Mesendoderm (in vitro differentiated cells): Measurements from ENCODE around the gene TMEM190.

ENCODE experiments used
- DNase-seq: peaks from one replicate; pipeline ENCODE4 v3.0.0; 2013
- H2AK5ac ChIP-seq: 2 replicates; pipeline ENCODE4 v1.6.1; 2013; ENCODE audit warnings: low read length, inconsistent platforms
- H2BK120ac ChIP-seq: 2 replicates; pipeline ENCODE4 v1.6.1; 2013; ENCODE audit warnings: low read depth, mild to moderate bottlenecking, low read length, moderate library complexity, mixed read lengths
- H2BK15ac ChIP-seq: replicated peaks from 2 replicates; pipeline ENCODE4 v1.6.1; 2013; ENCODE audit warnings: low read depth, mild to moderate bottlenecking, moderate library complexity
- H2BK5ac ChIP-seq: 2 replicates; pipeline ENCODE4 v1.6.1; 2013; ENCODE audit warnings: low read length, inconsistent platforms
- H3K18ac ChIP-seq: 2 replicates; pipeline ENCODE4 v1.6.1; 2013; ENCODE audit warnings: mild to moderate bottlenecking, low read length, mixed read lengths
- H3K23ac ChIP-seq: one replicate; pipeline ENCODE4 v1.6.1; 2013; ENCODE audit warnings: low read length
- H3K27ac ChIP-seq: 2 replicates; pipeline ENCODE4 v1.5.1; 2013; ENCODE audit warnings: low read depth, mild to moderate bottlenecking, inconsistent platforms, low read length, moderate library complexity
- H3K27me3 ChIP-seq: 2 replicates; pipeline ENCODE4 v1.6.1; 2013; ENCODE audit warnings: low read length, control low read depth, mild to moderate bottlenecking, inconsistent platforms; ENCODE audit not compliant: insufficient read depth, poor library complexity
- H3K36me3 ChIP-seq: 2 replicates; pipeline ENCODE4 v1.6.1; 2013; ENCODE audit warnings: low read length, inconsistent platforms; ENCODE audit not compliant: control insufficient read depth, insufficient read depth
- H3K4ac ChIP-seq: one replicate; pipeline ENCODE4 v1.6.1; 2013; ENCODE audit warnings: low read depth, mild to moderate bottlenecking, low read length, moderate library complexity
- H3K4me1 ChIP-seq: 2 replicates; pipeline ENCODE4 v1.6.1; 2013; ENCODE audit warnings: low read depth, low read length, inconsistent platforms; ENCODE audit not compliant: control insufficient read depth
- H3K4me2 ChIP-seq: 2 replicates; pipeline ENCODE4 v1.6.1; 2013; ENCODE audit warnings: low read length
- H3K4me3 ChIP-seq: 2 replicates; pipeline ENCODE4 v1.5.1; 2013; ENCODE audit warnings: mild to moderate bottlenecking, low read length
- H3K56ac ChIP-seq: one replicate; pipeline ENCODE4 v1.6.1; 2013; ENCODE audit warnings: low read length
- H3K79me1 ChIP-seq: 2 replicates; pipeline ENCODE4 v1.6.1; 2013; ENCODE audit warnings: low read length, inconsistent platforms
- H3K79me2 ChIP-seq: 2 replicates; pipeline ENCODE4 v1.6.1; 2013; ENCODE audit warnings: mild to moderate bottlenecking, low read length; ENCODE audit not compliant: control insufficient read depth, insufficient read depth
- H3K9ac ChIP-seq: 2 replicates; pipeline ENCODE4 v1.6.1; 2013; ENCODE audit warnings: low read length, inconsistent platforms
- H4K5ac ChIP-seq: one replicate; pipeline ENCODE4 v1.6.1; 2013; ENCODE audit warnings: low read length
- H4K8ac ChIP-seq: one replicate; pipeline ENCODE4 v1.6.1; 2013; ENCODE audit warnings: low read depth, mild to moderate bottlenecking, control low read depth, low read length, moderate library complexity
- WGBS: extraction: QIAGEN DNeasy Blood & Tissue Kit; methylation state at CpG from one replicate; pipeline ENCODE4 v1.1.7; 2013; ENCODE audit warnings: low lambda C conversion rate, missing lambda C conversion rate; ENCODE audit not compliant: insufficient coverage; ENCODE audit errors: extremely low coverage; 5-methylcytosine and 5-hydroxymethylcytosine counted together

Gene TMEM190

DNA sequence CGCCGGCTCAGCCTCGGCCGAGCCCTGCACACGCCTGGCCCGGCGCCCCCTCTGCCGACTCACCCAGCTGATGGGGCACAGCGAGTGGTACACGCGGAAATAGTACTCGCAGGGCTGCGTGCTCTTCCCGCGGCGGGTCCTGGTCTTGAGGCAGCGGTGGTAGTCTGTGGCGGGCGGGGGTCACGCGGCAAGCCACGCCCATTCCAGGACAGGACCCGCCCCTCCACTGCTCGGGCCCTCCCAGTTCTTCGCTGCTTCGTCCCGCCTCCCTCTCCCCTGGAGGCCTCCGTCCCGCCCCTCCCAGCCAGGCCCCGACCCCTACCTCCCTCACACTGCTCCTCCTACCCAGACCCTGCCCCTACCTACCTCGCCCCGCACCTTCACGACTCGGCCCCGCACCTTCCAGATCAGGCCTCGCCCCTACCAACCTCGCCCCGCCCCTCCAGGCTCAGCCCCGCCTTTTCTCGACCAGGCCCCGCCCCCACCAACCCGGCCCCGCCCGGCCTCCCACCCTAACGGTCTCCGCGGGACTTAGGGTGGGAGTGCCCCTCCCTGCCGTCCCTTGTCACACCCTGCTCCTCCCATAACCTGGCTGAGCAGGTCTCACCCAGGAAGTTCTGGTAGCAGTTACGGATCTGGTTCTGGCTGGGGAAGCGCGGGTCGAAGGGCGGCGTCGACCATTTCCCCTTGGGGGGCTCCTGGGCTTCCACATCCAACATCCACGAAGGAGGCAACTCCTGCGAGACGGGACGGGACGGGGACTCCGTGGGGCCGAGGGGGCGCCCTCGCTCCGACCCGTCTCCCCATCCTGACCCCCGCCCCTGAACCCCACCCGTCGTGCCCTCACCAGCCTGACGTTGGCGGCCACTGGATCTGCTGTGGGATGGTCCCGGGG is 22.6 kb upstream of the TMEM190 start:
- Histone ChIP-seq H3K4ac (no peak overlapping the region), H2BK15ac (no peak overlapping the region), H3K79me1 (no peaks in the 10 kb centered on the region), H3K27me3 (peaks cover 16% of the 10 kb centered on the region), H3K4me2 (peak overlapping the region; percentile 61), H3K27ac (no peak overlapping the region), H4K5ac (no peak overlapping the region), H3K79me2 (no peaks in the 10 kb centered on the region), H3K18ac (no peak overlapping the region), H4K8ac (no peak overlapping the region), H3K4me3 (no peak overlapping the region), H3K56ac (peak overlapping the region; percentile 75), H3K23ac (no peak overlapping the region), H2AK5ac (no peak overlapping the region), H3K9ac (peak overlapping the region; percentile 59), H3K4me1 (peaks cover 3% of the 10 kb centered on the region), H3K36me3 (no peaks in the 10 kb centered on the region), H2BK120ac (no peak overlapping the region), H2BK5ac (no peak overlapping the region)
- DNase-seq: peak; percentile 75
- no CpG with 5 or more reads among the region's 72 CpGs for WGBS

DNA sequence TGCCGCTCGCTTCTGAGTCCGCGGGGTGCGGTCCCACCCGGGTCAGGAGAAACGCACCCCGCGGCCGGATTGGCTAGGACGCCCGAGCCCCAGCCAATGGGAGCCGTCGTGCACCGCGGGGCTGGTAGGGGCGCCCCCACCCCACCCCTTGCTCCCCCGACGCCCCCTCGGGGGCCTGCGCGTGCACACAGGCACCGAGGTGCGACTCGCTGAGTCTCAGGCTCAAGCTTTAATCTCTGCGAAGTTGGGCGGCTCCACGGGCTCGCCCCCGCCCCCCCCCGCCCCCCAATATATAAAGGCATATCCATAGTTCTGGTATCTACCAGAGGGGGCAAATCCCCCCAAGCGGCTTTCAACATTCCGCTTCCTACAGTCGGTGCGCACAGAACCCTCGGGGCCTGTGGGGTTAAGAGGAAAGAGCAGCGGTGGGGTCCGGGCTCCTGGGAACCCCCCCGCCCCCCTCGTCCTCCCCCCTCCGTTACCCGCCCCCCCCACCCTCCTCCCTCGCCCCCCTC is 21.9 kb upstream of the TMEM190 start, which contains the start of gene COX6B2:
TSS of gene COX6B2 (minus strand) at position 22 of the 515 bp plus-strand sequence. CDS start 198 bp downstream, outside the sequence.
- H2BK120ac ChIP-seq: no peak within 1 kb of the TSS
- H4K5ac ChIP-seq: no peak within 1 kb of the TSS
- no peaks in the 10 kb centered on the region for H3K79me1 ChIP-seq
- no peak for DNase-seq
- no peak within 1 kb of the TSS for H3K23ac ChIP-seq
- H2BK5ac ChIP-seq: no peak within 1 kb of the TSS
- H3K36me3 ChIP-seq: no peaks in the 10 kb centered on the region
- H2BK15ac ChIP-seq: no peak within 1 kb of the TSS
- H3K27ac ChIP-seq: no peak within 1 kb of the TSS
- no peak within 1 kb of the TSS for H3K18ac ChIP-seq
- H3K9ac ChIP-seq: peak within 1 kb of the TSS; percentile 59
- H3K27me3 ChIP-seq: peaks cover 16% of the 10 kb centered on the region
- WGBS: no CpG with 5 or more reads among the region's 43 CpGs
- peak within 1 kb of the TSS; percentile 75 for H3K56ac ChIP-seq
- H3K4me1 ChIP-seq: peaks cover 3% of the 10 kb centered on the region
- H3K79me2 ChIP-seq: no peaks in the 10 kb centered on the region
- H3K4me2 ChIP-seq: peak within 1 kb of the TSS; percentile 61
- H2AK5ac ChIP-seq: no peak within 1 kb of the TSS
- H3K4me3 ChIP-seq: no peak within 1 kb of the TSS
- no peak within 1 kb of the TSS for H4K8ac ChIP-seq
- no peak within 1 kb of the TSS for H3K4ac ChIP-seq

DNA sequence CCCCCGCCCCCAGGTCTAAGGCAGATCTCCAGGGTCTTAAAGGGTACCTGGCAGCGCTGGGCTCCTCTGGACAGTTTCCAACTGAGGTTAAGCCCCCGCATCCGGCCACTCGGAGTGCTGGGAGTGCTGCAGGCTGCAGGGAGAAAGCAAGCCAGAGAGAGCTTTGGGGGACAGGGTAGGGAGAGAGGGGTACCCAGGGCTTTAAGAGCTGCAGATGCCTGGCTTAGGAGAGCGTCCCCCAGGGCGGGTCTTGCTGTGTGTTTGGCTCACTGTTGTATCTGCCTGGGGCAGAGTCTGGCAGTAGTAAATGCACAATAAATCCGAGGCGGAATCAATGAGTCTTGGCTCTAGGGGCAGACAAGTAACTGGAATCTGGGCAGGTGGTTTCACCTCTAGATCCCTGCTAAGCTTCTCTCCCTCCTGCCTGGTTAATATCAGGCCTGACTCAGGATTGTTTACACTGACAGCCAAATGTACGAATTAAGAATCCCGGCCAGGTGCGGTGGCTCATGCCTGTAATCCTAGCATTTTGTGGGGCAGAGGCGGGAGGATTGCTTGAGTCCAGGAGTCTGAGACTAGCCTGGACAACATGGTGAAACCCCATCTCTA is 21.3 kb upstream of the TMEM190 start:
- Histone ChIP-seq H3K23ac (no peak overlapping the region), H3K27me3 (peaks cover 16% of the 10 kb centered on the region)
- no CpG with 5 or more reads among the region's 13 CpGs for WGBS

DNA sequence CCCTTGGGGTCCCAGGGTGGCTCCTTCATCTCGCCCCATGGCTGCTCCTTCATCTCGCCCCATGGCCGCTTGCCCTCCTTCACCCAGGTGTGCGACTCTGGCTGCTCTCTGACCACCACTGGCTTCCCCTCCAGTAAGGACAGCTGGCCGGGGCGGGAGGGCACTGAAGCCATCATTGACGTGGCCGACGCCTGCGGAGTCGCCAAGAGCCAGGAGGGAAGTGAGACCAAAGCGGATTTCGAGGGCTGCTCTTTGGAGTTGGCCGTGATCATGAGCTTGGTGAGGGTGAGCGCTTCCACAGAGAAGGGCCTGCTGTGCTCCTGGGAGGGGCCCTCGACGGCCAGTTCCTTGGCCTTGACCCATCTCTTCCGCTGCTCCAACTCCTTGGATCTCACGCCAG is 18.1 kb upstream of the TMEM190 start:
- Histone ChIP-seq H3K4ac (no peak overlapping the region), H3K9ac (no peak overlapping the region), H3K79me2 (no peaks in the 10 kb centered on the region), H3K27ac (no peak overlapping the region), H3K56ac (no peak overlapping the region), H4K5ac (no peak overlapping the region), H3K18ac (no peak overlapping the region), H3K23ac (no peak overlapping the region), H3K27me3 (peaks cover 5% of the 10 kb centered on the region), H3K4me1 (no peaks in the 10 kb centered on the region), H4K8ac (no peak overlapping the region), H2AK5ac (no peak overlapping the region), H2BK5ac (no peak overlapping the region), H3K79me1 (no peaks in the 10 kb centered on the region), H3K36me3 (no peaks in the 10 kb centered on the region), H2BK15ac (no peak overlapping the region), H2BK120ac (no peak overlapping the region), H3K4me3 (no peak overlapping the region), H3K4me2 (no peak overlapping the region)
- DNase-seq: no peak
- WGBS: no CpG with 5 or more reads among the region's 19 CpGs

More for the DNA sequence above, 21.3 kb upstream of the TMEM190 start:
- Histone ChIP-seq H3K4me2 (no peak overlapping the region), H3K56ac (peak overlapping the region; percentile 7), H3K27ac (no peak overlapping the region), H2BK15ac (no peak overlapping the region), H2BK5ac (no peak overlapping the region), H4K5ac (no peak overlapping the region), H3K79me2 (no peaks in the 10 kb centered on the region), H3K18ac (no peak overlapping the region), H3K9ac (no peak overlapping the region), H2AK5ac (no peak overlapping the region), H2BK120ac (no peak overlapping the region), H3K36me3 (no peaks in the 10 kb centered on the region), H3K79me1 (no peaks in the 10 kb centered on the region), H3K4me3 (no peak overlapping the region), H4K8ac (no peak overlapping the region), H3K4ac (no peak overlapping the region), H3K4me1 (peaks cover 3% of the 10 kb centered on the region)
- DNase-seq: no peak

DNA sequence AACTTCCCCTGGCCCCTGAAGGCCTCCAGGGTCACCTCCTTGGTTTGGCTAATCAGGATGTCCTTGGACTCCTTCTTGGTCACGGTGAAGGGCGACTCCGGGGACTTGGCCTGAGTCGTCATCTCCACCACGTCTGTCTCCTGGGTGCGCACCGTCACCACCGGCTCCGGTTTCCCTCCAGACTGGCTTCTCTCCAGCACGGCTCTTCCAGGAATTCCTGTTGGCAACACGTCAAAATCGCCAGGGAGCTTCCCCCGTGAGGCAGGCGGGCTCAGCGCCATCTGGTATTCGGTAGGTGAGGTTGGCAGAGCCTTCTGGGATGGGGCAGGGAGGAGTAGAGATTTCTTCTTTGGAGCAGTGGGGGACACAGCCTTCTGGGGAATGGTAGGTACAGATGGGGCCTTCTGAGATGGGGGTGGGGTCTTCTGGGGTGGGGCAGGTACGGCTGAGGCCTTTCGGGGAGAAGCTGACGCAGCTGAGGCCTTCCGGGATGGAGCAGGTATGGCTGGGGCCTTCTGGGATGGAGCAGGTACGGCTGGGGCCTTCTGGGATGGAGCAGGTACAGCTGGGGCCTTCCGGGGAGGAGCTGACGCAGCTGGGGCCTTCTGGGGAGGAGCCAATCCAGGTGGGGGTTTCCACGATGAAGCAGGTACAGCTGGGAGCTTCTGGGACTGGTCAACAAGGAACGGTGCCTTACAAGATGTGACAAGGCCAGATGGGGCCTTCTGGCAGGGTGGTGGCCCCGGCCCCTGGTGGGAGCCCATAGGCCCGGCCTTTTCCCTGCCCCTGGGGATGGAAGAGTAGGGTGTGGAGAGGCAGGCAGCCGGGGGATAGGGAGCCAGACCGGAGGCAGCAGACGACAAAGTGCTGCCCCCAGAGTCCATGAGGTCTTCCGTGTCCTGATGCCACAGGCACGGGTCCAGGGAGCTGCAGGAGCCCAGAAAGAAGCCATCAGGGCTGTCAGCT is 17.4 kb upstream of the TMEM190 start:
- no peak for DNase-seq
- Histone ChIP-seq H3K27ac (no peak overlapping the region), H3K9ac (no peak overlapping the region)

More for the DNA sequence above, 17.4 kb upstream of the TMEM190 start:
- no peaks in the 10 kb centered on the region for H3K4me1 ChIP-seq
- H3K4ac ChIP-seq: no peak overlapping the region
- H3K79me1 ChIP-seq: no peaks in the 10 kb centered on the region
- no peak overlapping the region for H4K8ac ChIP-seq
- peaks cover 5% of the 10 kb centered on the region for H3K27me3 ChIP-seq
- H4K5ac ChIP-seq: no peak overlapping the region
- H3K56ac ChIP-seq: no peak overlapping the region
- H3K36me3 ChIP-seq: no peaks in the 10 kb centered on the region
- no CpG with 5 or more reads among the region's 32 CpGs for WGBS
- H3K4me3 ChIP-seq: no peak overlapping the region
- H3K79me2 ChIP-seq: no peaks in the 10 kb centered on the region
- H2AK5ac ChIP-seq: no peak overlapping the region
- no peak overlapping the region for H2BK5ac ChIP-seq
- H2BK15ac ChIP-seq: no peak overlapping the region
- H3K4me2 ChIP-seq: no peak overlapping the region
- H3K18ac ChIP-seq: no peak overlapping the region
- no peak overlapping the region for H3K23ac ChIP-seq
- no peak overlapping the region for H2BK120ac ChIP-seq
